Measurements from ENCODE around the gene PEX14.
"Not testable (repeated sequence)": the region's sequence is repeated elsewhere in the genome, so short reads cannot be mapped to it uniquely, and the experiment has no call there.

Gene PEX14

GRCh38 chr1:10474613-10475507 lies at the start of gene PEX14:
PEX14 (plus strand) TSS chr1:10474950; CDS start chr1:10474967, 17 bp downstream.
- DNase-seq, result peak; percentile 87 to 94 (median 93)

- DNase-seq, result not testable (repeated sequence)
These were observed 48.8 kb upstream of the PEX14 start for GRCh38 chr1:10425826-10426534.

GRCh38 chr1:10426535-10426848 lies 48.3 kb upstream of the PEX14 start:
- not testable (repeated sequence) for DNase-seq

- no peak for DNase-seq
These were observed 45.8 kb upstream of the PEX14 start for GRCh38 chr1:10428984-10429383.

- DNase-seq, result peak; percentile 59 to 74 (median 73)
These were observed 44.9 kb upstream of the PEX14 start for GRCh38 chr1:10429868-10430215.

- DNase-seq, result peak; percentile 92 to 98 (median 95)
These were observed 44.3 kb upstream of the PEX14 start, which contains the start of gene CENPS for GRCh38 chr1:10430216-10431069. CENPS (plus strand) TSS chr1:10430433; CDS start chr1:10430518, 85 bp downstream.

- peak; percentile 21 to 30 (median 25) for DNase-seq
These were observed 43.5 kb upstream of the PEX14 start for GRCh38 chr1:10431070-10431730.

- no peak for DNase-seq
These were observed 41.6 kb upstream of the PEX14 start for GRCh38 chr1:10432910-10433700.

GRCh38 chr1:10433790-10434189 lies 41.0 kb upstream of the PEX14 start:
- no peak for DNase-seq

- DNase-seq, result no peak
These were observed 40.2 kb upstream of the PEX14 start for GRCh38 chr1:10434590-10434989.

- no peak for DNase-seq
These were observed 37.7 kb upstream of the PEX14 start for GRCh38 chr1:10437052-10437451.

- no peak for DNase-seq
These were observed 36.0 kb upstream of the PEX14 start for GRCh38 chr1:10438677-10439163.

- DNase-seq, result no peak
These were observed 34.4 kb upstream of the PEX14 start for GRCh38 chr1:10440305-10440704.

GRCh38 chr1:10440794-10441193 lies 34.0 kb upstream of the PEX14 start:
- DNase-seq, result no peak

- DNase-seq, result no peak
These were observed 30.5 kb upstream of the PEX14 start for GRCh38 chr1:10444248-10444647.

- DNase-seq, result no peak
These were observed 29.9 kb upstream of the PEX14 start for GRCh38 chr1:10444795-10445397.

GRCh38 chr1:10446790-10447422 lies 27.8 kb upstream of the PEX14 start:
- DNase-seq, result no peak

- DNase-seq, result no peak
These were observed 25.0 kb upstream of the PEX14 start, which contains the start of gene CORT for GRCh38 chr1:10449751-10450150. CORT (plus strand) TSS chr1:10450031; CDS start chr1:10450224, 193 bp downstream.

- DNase-seq, result no peak
These were observed 24.5 kb upstream of the PEX14 start for GRCh38 chr1:10450156-10450814.

GRCh38 chr1:10450836-10451235 lies 23.9 kb upstream of the PEX14 start:
- no peak for DNase-seq

All from suppressor macrophage treated with lipopolysaccharide for 1 hour (primary cell).